Trophoblast cell (in vitro differentiated cells and primary cell): ENCODE results near the gene CDK13.

Source experiments
- DNase-seq, 2 donors: peaks; one replicate each; pipeline ENCODE4 v3.0.0-alpha.2; 2016
- H2AFZ ChIP-seq: 2 replicates; pipeline ENCODE4 v1.6.1; 2013; ENCODE audit warnings: low read length, moderate library complexity, mild to moderate bottlenecking; ENCODE audit not compliant: insufficient read depth, poor library complexity
- H2AK5ac ChIP-seq: 2 replicates; pipeline ENCODE4 v1.6.1; 2013; ENCODE audit warnings: mild to moderate bottlenecking, low read length
- H2BK120ac ChIP-seq: 2 replicates; pipeline ENCODE4 v1.6.1; 2013; ENCODE audit warnings: low read length, mild to moderate bottlenecking, moderate library complexity; ENCODE audit not compliant: insufficient read depth, poor library complexity
- H2BK12ac ChIP-seq: 2 replicates; pipeline ENCODE4 v1.6.1; 2013; ENCODE audit warnings: mild to moderate bottlenecking, low read length, moderate library complexity
- H2BK5ac ChIP-seq: 2 replicates; pipeline ENCODE4 v1.6.1; 2013; ENCODE audit warnings: low read length, low read depth, moderate library complexity, mild to moderate bottlenecking; ENCODE audit not compliant: poor library complexity
- H3K14ac ChIP-seq: 2 replicates; pipeline ENCODE4 v1.6.1; 2013; ENCODE audit warnings: mild to moderate bottlenecking, low read length
- H3K18ac ChIP-seq: 2 replicates; pipeline ENCODE4 v1.6.1; 2013; ENCODE audit warnings: mild to moderate bottlenecking, low read length
- H3K23ac ChIP-seq: 2 replicates; pipeline ENCODE4 v1.6.1; 2013; ENCODE audit warnings: low read length
- H3K27ac ChIP-seq: 2 replicates; pipeline ENCODE4 v1.5.1; 2013; ENCODE audit warnings: low read depth, mild to moderate bottlenecking, inconsistent platforms, low read length, moderate library complexity
- H3K27me3 ChIP-seq: 2 replicates; pipeline ENCODE4 v1.6.1; 2013; ENCODE audit warnings: inconsistent platforms, mild to moderate bottlenecking, low read length, moderate library complexity; ENCODE audit not compliant: insufficient read depth
- H3K36me3 ChIP-seq, 2 experiments: 1 replicate in 1 of 2; 2 replicates in 1 of 2; pipeline ENCODE4 v1.6.1; 2013; ENCODE audit warnings: low read length in 2 of 2, mild to moderate bottlenecking in 2 of 2, moderate library complexity in 1 of 2; ENCODE audit not compliant: insufficient read depth in 2 of 2, control insufficient read depth in 1 of 2
- H3K4ac ChIP-seq: 2 replicates; pipeline ENCODE4 v1.6.1; 2013; ENCODE audit warnings: low read depth, mild to moderate bottlenecking, low read length, moderate library complexity
- H3K4me1 ChIP-seq, 2 experiments: 1 replicate in 1 of 2; 2 replicates in 1 of 2; pipeline ENCODE4 v1.6.1; 2013; ENCODE audit warnings: low read length in 2 of 2, mild to moderate bottlenecking in 2 of 2, moderate library complexity in 1 of 2; ENCODE audit not compliant: insufficient read depth in 2 of 2, control insufficient read depth in 1 of 2
- H3K4me2 ChIP-seq: 2 replicates; pipeline ENCODE4 v1.6.1; 2013; ENCODE audit warnings: inconsistent platforms, mild to moderate bottlenecking, low read length, moderate library complexity
- H3K4me3 ChIP-seq: 2 replicates; pipeline ENCODE4 v1.5.1; 2013; ENCODE audit warnings: mild to moderate bottlenecking, low read depth, low read length, inconsistent platforms
- H3K79me1 ChIP-seq: one replicate; pipeline ENCODE4 v1.6.1; 2013; ENCODE audit warnings: low read length
- H3K79me2 ChIP-seq: 2 replicates; pipeline ENCODE4 v1.6.1; 2013; ENCODE audit warnings: low read length, mild to moderate bottlenecking; ENCODE audit not compliant: control insufficient read depth, insufficient read depth, poor library complexity
- H3K9ac ChIP-seq: 2 replicates; pipeline ENCODE4 v1.6.1; 2013; ENCODE audit warnings: mild to moderate bottlenecking, low read length
- H3K9me3 ChIP-seq: 2 replicates; pipeline ENCODE4 v1.6.1; 2013; ENCODE audit warnings: low read depth, mild to moderate bottlenecking, control low read depth, inconsistent platforms, low read length; ENCODE audit not compliant: insufficient read depth
- H4K12ac ChIP-seq: 2 replicates; pipeline ENCODE4 v1.6.1; 2013; ENCODE audit warnings: low read depth, mild to moderate bottlenecking, low read length, moderate library complexity
- H4K8ac ChIP-seq: 2 replicates; pipeline ENCODE4 v1.6.1; 2013; ENCODE audit warnings: low read depth, mild to moderate bottlenecking, low read length, moderate library complexity
- H4K91ac ChIP-seq: one replicate; pipeline ENCODE4 v1.6.1; 2013; ENCODE audit warnings: low read depth, mild to moderate bottlenecking, low read length, moderate library complexity
- WGBS: extraction: QIAGEN DNeasy Blood & Tissue Kit; methylation state at CpG from one replicate; pipeline ENCODE4 v1.1.7; 2013; ENCODE audit warnings: missing lambda C conversion rate; ENCODE audit not compliant: insufficient read length, insufficient coverage; ENCODE audit errors: extremely low coverage; 5-methylcytosine and 5-hydroxymethylcytosine counted together

The CDK13 gene

DNA sequence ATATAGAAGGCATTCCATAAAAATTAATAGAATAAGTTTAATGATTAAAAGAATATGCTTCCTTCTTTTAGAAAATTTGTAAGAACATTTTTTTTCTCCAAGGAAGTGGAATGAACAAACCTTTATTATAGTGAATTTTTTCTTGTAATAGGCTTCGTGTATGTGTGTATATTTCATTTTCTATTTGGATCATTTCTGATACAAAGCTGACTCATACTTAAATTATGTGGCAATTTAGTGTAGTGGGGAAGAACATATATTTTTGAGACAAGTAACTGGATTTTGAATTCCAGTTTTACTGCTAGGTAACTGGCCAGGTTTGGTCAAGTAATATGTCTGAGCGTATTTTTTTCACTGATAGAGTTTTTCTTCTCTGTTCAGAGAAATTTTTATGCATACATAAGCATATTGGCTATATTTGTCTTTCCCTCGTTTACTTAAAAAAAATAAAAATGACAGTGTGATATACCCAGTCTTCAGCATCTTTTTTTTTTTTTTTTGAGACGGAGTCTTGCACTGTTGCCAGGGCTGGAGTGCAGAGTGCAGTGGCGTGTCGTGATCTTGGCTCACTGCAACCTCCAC, 50.8 kb downstream of the CDK13 start:
- no peak for DNase-seq
- H4K8ac ChIP-seq = no peak overlapping the region
- no peak overlapping the region for H3K4me2 ChIP-seq
- no peak overlapping the region for H2AK5ac ChIP-seq
- H3K4me3 ChIP-seq = no peak overlapping the region
- no peaks in the 10 kb centered on the region for H3K79me2 ChIP-seq
- WGBS = no CpG with 5 or more reads among the region's 6 CpGs
- no peak overlapping the region for H2AFZ ChIP-seq
- no peak overlapping the region for H3K14ac ChIP-seq
- no peak overlapping the region for H3K9ac ChIP-seq
- H3K18ac ChIP-seq = no peak overlapping the region
- no peaks in the 10 kb centered on the region for H3K4me1 ChIP-seq
- no peak overlapping the region for H3K27ac ChIP-seq
- no peaks in the 10 kb centered on the region for H3K79me1 ChIP-seq
- no peaks in the 10 kb centered on the region for H3K9me3 ChIP-seq
- no peak overlapping the region for H2BK120ac ChIP-seq
- no peak overlapping the region for H4K91ac ChIP-seq
- no peak overlapping the region for H3K4ac ChIP-seq
- H3K27me3 ChIP-seq = no peaks in the 10 kb centered on the region
- H3K36me3 ChIP-seq = peaks cover 6 to 9% of the 10 kb centered on the region in 2 experiments
- no peak overlapping the region for H3K23ac ChIP-seq
- no peak overlapping the region for H2BK12ac ChIP-seq
- no peak overlapping the region for H4K12ac ChIP-seq
- no peak overlapping the region for H2BK5ac ChIP-seq

DNA sequence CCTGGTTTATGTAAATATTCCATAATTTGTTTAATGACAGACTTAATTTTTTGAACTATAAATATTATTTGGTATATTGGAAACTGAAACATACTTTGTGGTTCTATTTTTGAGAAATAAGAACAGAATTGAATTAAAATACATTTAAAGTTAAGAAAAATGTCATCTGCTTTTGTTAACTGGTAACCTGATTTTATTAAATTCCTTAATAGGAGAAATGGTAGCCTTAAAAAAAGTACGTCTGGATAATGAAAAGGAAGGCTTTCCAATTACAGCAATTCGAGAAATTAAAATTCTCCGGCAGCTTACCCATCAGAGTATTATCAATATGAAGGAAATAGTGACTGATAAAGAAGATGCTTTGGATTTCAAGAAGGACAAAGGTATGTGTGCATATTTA, 51.6 kb downstream of the CDK13 start:
- Histone ChIP-seq H2AFZ (no peak overlapping the region), H3K4me1 (no peaks in the 10 kb centered on the region), H4K12ac (no peak overlapping the region), H3K23ac (no peak overlapping the region), H3K27me3 (no peaks in the 10 kb centered on the region), H2BK12ac (no peak overlapping the region), H3K36me3 (peaks cover 6 to 10% of the 10 kb centered on the region in 2 experiments), H2BK5ac (no peak overlapping the region), H3K9me3 (no peaks in the 10 kb centered on the region), H2BK120ac (no peak overlapping the region), H4K91ac (no peak overlapping the region), H3K27ac (no peak overlapping the region), H3K79me2 (no peaks in the 10 kb centered on the region), H3K18ac (no peak overlapping the region), H3K9ac (no peak overlapping the region), H3K79me1 (no peaks in the 10 kb centered on the region), H3K4me3 (no peak overlapping the region), H3K14ac (no peak overlapping the region), H2AK5ac (no peak overlapping the region), H3K4ac (no peak overlapping the region), H4K8ac (no peak overlapping the region), H3K4me2 (no peak overlapping the region)
- no CpG with 5 or more reads among the region's 3 CpGs for WGBS
- no peak for DNase-seq

DNA sequence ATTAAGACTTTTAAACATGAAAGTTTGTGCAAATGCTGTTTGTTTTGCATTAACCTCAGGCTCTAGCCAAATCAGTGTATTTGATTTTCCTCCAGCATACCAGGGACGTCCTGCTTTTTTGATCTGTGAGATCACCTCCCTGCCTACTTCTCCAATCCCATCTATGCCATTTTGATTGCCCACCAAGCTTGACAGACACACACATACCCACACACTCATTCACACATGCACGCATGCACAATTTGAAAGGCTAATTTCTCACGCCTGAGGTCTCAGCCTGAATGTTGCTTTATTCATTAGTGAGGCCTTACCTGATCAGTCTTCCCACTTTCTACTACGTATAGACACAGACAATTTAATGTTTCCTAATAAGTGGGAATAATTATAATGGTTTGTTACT, 53.5 kb downstream of the CDK13 start:
- Histone ChIP-seq H3K18ac (no peak overlapping the region), H2BK5ac (no peak overlapping the region), H4K91ac (no peak overlapping the region), H3K4me3 (no peak overlapping the region), H3K79me1 (no peaks in the 10 kb centered on the region), H3K4me2 (no peak overlapping the region), H3K4me1 (no peaks in the 10 kb centered on the region), H2AK5ac (no peak overlapping the region), H3K27ac (no peak overlapping the region), H3K23ac (no peak overlapping the region), H4K8ac (no peak overlapping the region), H2AFZ (no peak overlapping the region), H3K9me3 (no peaks in the 10 kb centered on the region), H4K12ac (no peak overlapping the region), H2BK12ac (no peak overlapping the region), H3K27me3 (no peaks in the 10 kb centered on the region), H3K36me3 (peaks cover 6 to 10% of the 10 kb centered on the region in 2 experiments), H2BK120ac (no peak overlapping the region), H3K14ac (no peak overlapping the region), H3K9ac (no peak overlapping the region), H3K79me2 (no peaks in the 10 kb centered on the region), H3K4ac (no peak overlapping the region)
- DNase-seq = no peak
- WGBS = no CpG with 5 or more reads among the region's 4 CpGs

DNA sequence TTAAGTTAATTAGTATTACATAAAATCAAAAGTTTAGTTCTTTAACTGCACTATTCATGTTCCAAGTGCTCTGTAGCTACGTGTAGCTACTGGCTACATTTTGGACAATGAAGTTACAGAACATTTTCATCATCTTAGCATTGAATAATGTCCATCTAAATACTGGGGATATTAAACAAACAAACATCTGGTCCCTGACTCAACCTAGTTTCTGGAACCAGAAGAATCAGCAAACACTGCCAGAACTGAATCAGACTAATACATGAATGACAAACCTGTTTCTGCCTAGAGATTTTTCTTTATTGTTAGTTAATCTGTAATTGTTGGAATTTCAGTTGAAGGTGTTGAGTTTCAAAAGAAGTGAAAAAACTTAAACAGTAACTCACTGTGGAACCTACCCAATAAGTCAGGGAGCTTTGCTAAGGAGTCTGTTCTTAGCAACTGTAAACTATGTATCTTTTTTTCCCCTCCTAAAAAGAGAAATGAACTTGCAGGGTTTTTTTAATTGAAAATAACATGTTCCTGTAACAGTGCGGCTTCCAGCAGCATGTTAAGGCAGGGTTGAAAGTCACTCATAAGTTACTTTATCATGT, 58.3 kb downstream of the CDK13 start:
- DNase-seq = no peak
- H3K27me3 ChIP-seq = no peaks in the 10 kb centered on the region
- no peak overlapping the region for H2BK12ac ChIP-seq
- no peak overlapping the region for H4K8ac ChIP-seq
- H3K9ac ChIP-seq = no peak overlapping the region
- H3K79me2 ChIP-seq = no peaks in the 10 kb centered on the region
- H3K27ac ChIP-seq = no peak overlapping the region
- H2AFZ ChIP-seq = no peak overlapping the region
- H3K4me3 ChIP-seq = no peak overlapping the region
- H2BK5ac ChIP-seq = no peak overlapping the region
- no peak overlapping the region for H2AK5ac ChIP-seq
- no peak overlapping the region for H3K4me2 ChIP-seq
- no peaks in the 10 kb centered on the region for H3K9me3 ChIP-seq
- H4K91ac ChIP-seq = no peak overlapping the region
- no peak overlapping the region for H4K12ac ChIP-seq
- H3K14ac ChIP-seq = no peak overlapping the region
- H2BK120ac ChIP-seq = no peak overlapping the region
- H3K4me1 ChIP-seq = no peaks in the 10 kb centered on the region
- H3K36me3 ChIP-seq = peaks cover 3 to 9% of the 10 kb centered on the region in 2 experiments
- H3K79me1 ChIP-seq = no peaks in the 10 kb centered on the region
- H3K4ac ChIP-seq = no peak overlapping the region
- WGBS = no CpG with 5 or more reads among the region's 2 CpGs
- no peak overlapping the region for H3K23ac ChIP-seq
- H3K18ac ChIP-seq = no peak overlapping the region
